ENCODE data around the gene FBXO36. TPM values are rescaled to one million over a fixed set of nuclear protein-coding genes. Genes with fewer than 3 reads are reported as not detected.

FBXO36 gene
- total and polyA plus RNA-seq, 4 donors, result 0.56 to 1.3 (median 0.69) TPM

- no peak for TF ChIP-seq CTCF (IDR thresholded peaks at IDR 0.05; ENCODE audit: low read depth, low read length, missing input control)
- TF ChIP-seq EGR1 (IDR thresholded peaks at IDR 0.05; ENCODE audit: low read depth in 2 of 2), result no peak
- no peak for TF ChIP-seq RXRA (IDR thresholded peaks at IDR 0.05)
- no peak for TF ChIP-seq JUND (IDR thresholded peaks at IDR 0.05)
- no peak for TF ChIP-seq ZBTB33 (IDR thresholded peaks at IDR 0.05)
- TF ChIP-seq MAX (IDR thresholded peaks at IDR 0.05), result no peak
- TF ChIP-seq SP1 (IDR thresholded peaks at IDR 0.05), result no peak
- no peak for TF ChIP-seq GABPA (IDR thresholded peaks at IDR 0.05 in 1 of 2, conservative IDR thresholded peaks at IDR 0.05 in 1 of 2)
These were observed 94.5 kb downstream of the FBXO36 start (continued) for GRCh38 chr2:230016844-230017243.

- DNase-seq (ENCODE audit: low spot score), result no peak
- Histone ChIP-seq H3K4me3 (ENCODE audit: low read depth in 1 of 3, low read length in 3 of 3) (no peak overlapping the region), H3K36me3 (ENCODE audit: control insufficient read depth in 4 of 4, insufficient read depth in 3 of 4, low read depth in 1 of 4, low read length in 3 of 4) (no peaks in the 10 kb centered on the region), H3K27me3 (ENCODE audit: control insufficient read depth in 4 of 4, insufficient read depth in 4 of 4, low read length in 3 of 4) (no peaks in the 10 kb centered on the region), H3K9me3 (ENCODE audit: control insufficient read depth in 4 of 4, low read length in 3 of 4) (no peaks in the 10 kb centered on the region), H3K4me1 (ENCODE audit: control insufficient read depth in 4 of 4, insufficient read depth in 4 of 4, low read length in 3 of 4) (no peaks in the 10 kb centered on the region), H3K9ac (ENCODE audit: low read depth in 1 of 2, low read length in 2 of 2) (no peak overlapping the region), H3K27ac (ENCODE audit: low read depth in 1 of 2, low read length in 2 of 2) (no peak overlapping the region)
- WGBS, result 95% methylated on average over 4 of the region's 4 CpGs
- no peak for TF ChIP-seq FOXA1 (IDR thresholded peaks at IDR 0.05)
- TF ChIP-seq ATF3 (IDR thresholded peaks at IDR 0.05), result no peak
- TF ChIP-seq REST (IDR thresholded peaks at IDR 0.05), result no peak
- TF ChIP-seq YY1 (IDR thresholded peaks at IDR 0.05), result no peak
- TF ChIP-seq MAX (IDR thresholded peaks at IDR 0.05), result no peak
- TF ChIP-seq EGR1 (IDR thresholded peaks at IDR 0.05; ENCODE audit: low read depth in 2 of 2), result no peak
- no peak for TF ChIP-seq FOXA2 (IDR thresholded peaks at IDR 0.05)
- no peak for TF ChIP-seq NR2F2 (IDR thresholded peaks at IDR 0.05)
These were observed 95.8 kb downstream of the FBXO36 start for GRCh38 chr2:230018153-230018552.
